ENCODE data around the gene PPP1R16B.
A peak's percentile ranks its signal among the peaks of the same experiment; 100 is the strongest.
"Not testable (repeated sequence)": the region's sequence is repeated elsewhere in the genome, so short reads cannot be mapped to it uniquely, and the experiment has no call there.

The PPP1R16B gene

DNA sequence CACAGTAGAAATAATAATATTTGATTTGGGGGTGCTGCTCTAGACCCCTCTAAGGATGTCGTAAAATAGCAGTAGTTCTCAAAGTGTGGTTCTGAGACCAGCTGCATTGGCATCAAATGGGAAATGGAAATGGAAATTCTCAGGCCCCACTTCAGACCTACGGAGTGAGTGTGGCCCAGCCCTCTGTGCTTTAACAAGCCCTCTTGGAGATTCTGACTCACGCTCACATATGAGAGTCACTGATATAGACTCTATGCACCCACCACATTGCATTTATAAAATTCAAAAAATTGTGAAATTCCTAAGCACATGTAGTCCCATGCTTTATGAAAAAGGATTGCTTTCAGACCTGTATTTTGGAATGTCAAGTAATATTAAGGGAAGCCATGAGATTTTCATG is 14.2 kb upstream of the PPP1R16B start:
- no peak for DNase-seq (ENCODE audit: low read depth in 1 of 2, low spot score in 1 of 2)

DNA sequence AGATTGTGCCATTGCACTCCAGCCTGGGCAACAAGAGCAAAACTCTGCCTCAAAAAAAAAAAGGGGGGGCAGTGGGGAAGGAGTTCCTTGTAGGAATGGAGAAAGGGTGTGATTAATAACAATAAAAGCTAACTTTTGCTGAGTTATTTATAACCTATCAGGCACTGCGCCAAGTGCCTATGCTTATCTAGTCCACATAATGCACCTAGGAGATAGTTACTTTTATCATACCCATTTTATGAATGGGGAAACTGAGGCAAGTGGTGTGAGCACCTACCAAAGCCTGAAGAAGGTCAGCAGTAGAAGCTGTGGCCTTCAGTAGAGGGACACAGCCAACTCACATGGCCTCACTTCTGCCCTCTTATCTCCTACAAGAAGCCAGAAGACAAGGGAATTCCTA is 13.6 kb upstream of the PPP1R16B start:
- DNase-seq (ENCODE audit: low read depth in 1 of 2, low spot score in 1 of 2) = no peak

DNA sequence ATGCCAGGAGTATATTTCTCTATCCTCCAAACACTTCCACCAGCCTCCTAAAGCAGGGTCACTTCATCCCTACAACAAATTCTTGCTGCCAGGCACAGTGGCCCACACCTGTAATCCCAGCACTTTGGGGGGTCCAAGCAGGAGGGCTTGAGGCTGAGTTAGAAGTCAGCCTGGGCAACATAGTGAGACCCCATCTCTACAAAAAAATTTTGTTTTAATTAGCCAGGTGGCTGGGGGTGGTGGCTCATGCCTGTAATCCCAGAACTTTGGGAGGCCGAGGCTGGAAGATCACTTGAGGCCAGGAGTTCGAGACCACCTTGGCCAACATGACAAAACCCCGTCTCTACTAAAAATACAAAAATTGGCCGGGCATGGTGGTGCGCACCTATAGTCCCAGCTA is 11.4 kb upstream of the PPP1R16B start:
- DNase-seq (ENCODE audit: low read depth in 1 of 2, low spot score in 1 of 2) = not testable (repeated sequence)

DNA sequence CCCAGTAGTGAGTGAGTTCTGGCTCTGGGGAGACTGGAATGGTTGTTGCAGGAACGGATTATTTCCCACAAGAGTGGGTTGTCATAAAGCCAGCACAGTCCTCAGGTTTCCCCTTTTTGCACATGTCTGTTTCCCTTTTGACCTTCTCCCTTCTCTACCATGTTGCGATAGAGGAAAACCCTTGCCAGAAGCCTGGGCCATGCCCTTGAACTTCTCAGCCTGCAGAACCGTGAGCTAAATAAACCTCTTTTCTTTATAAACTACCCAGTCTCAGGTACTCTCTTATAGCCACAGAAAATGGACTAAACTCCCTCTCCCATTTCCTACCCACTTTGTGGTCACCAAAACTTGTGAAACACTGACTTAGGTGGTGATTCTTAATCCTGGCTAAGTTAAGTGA is 7.2 kb upstream of the PPP1R16B start:
- no peak for DNase-seq (ENCODE audit: low read depth in 1 of 2, low spot score in 1 of 2)

DNA sequence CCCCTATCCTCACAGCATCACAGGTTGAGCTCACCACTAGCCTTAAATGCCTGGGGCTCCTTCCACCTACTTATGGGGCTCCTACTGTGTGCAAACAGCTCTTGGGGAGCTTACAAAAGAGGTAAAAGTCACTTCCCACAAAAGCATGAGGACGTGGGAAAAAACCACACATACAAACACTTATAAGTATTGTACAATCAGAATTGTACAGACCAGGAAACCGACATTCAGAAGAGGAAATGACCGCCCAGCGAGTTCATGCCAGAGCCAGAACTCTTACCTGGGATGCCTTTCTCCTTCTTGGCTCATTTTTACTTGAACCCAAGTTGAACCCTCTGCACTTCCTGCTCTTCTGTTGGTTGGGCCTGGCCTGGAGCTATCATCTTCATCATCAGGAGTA is 6.3 kb upstream of the PPP1R16B start:
- DNase-seq (ENCODE audit: low read depth in 1 of 2, low spot score in 1 of 2) = no peak

DNA sequence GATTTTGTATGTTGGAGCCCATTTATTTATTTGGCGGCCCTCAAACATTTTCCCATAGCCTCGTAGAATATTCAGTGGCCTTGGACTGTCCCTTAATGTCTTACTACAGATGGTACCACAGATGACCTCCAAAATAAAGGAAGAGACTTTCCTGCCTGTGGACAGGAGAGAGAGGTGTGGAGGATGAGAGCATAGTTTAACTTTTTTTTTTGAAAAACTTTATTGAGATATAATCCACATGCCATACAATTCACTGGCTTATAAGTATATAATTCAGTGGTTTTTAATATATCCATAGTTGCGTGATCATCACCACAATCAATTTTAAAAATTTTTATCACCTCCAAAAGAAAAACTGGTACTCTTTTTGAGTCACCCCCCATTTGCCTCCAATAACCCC is 4.6 kb upstream of the PPP1R16B start:
- no peak for DNase-seq (ENCODE audit: low read depth in 1 of 2, low spot score in 1 of 2)

DNA sequence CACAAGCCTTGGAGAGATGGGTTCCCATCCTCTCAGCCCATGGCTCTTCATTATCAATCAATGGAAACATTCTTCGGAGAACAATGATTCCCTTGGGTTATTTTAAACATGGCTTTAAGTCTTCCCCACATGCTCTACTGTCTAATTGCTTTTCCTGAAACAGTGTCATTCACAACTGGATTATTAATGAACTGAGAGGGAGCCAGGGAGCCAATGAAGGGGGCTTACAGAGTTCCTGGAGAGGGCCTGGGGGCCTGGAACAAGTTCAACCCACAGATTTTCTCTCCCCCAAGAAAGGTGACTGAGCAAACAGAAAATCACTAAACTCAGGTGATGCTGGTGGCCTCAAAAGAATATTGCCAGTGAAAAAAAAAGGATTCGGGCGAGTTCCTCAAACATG is 1.3 kb upstream of the PPP1R16B start:
- no peak for DNase-seq (ENCODE audit: low read depth in 1 of 2, low spot score in 1 of 2)

DNA sequence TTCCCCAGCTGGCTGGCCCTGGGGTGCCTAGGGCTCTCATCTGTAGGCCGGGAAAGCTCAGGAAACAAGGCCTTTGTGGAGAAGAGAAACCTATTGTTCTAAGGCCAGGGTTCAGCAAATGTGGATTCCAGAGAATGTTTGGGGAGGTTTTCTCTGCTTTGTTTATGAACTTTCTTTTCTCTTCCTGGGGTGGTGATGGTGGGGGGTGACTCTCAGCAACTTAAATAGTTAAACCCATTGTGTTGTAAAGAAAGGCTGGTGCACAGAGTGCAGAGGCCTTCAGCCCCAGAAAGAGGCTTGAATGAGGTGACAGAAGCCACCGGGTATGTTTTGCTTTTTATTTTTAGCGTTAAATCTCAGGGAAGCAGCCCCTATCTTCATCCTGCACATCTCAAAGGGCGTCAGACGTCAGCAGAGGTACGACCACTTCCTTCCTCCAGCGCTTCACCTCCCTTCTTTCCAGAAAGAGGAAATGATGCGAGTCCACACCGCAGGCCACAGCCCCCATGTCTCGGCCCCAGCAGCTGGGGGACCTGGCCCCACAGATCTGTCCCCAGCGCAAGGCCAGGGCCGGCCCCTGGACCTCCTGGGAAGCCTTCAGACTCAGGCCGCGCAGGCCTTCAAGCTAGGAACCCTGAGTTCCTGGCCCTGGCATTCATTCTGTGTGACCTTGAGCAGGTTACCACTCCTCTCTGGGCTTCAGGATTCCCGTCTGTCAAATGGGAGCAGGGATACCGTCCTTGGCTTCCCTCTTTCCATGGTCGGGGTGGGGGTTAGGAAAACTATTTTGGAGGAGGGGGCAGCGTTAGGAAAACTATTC is 605 bp upstream of the PPP1R16B start:
- DNase-seq (ENCODE audit: low read depth in 1 of 2, low spot score in 1 of 2) = peak in 1 of 2 donors; percentile 20

DNA sequence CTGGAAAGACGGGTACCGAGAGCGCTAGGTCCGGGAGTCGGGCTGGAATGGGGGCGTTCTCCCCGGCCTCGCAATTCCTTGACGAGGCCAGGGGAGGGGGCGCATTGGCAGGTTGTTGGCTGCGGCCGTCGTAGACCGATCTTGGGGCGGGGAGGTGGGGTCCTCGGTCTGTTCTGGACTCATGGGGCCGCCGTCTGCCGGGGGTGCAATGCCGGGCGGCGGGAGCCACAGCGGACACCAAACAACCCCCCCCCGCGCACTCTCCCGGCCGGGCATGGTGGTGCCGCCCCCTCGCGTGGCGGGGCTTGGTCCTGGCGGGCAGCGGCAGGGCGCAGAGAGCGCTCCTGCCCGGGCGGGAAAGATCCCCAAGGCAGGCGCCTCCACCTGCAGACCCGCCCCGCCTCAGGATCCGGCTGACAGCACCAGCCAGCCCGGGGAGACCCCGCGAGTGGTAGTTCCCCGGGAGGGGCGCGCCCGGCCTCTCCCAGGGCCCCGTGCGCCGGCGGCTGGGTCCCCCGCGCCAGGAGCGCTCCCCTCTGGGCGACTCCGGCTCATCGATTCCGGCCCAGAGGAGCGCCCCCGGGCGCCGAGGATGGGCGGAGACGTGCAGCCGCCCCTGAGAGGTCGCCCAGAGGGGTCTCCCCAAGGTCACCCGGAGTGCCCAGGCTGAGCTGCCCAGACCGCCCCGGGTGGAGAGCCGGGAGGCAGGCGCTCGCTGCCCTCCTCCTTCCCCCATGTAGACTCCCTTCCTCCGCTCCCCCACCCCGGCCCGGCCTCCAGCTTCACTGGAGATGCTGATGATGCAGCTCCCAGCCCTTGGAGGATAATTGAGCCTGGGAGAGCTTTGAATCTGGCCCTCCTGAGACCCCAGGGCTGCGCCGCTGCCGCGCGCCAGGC is 709 bp downstream of the PPP1R16B start:
- peak in 1 of 2 donors; percentile 15 for DNase-seq (ENCODE audit: low read depth in 1 of 2, low spot score in 1 of 2)

DNA sequence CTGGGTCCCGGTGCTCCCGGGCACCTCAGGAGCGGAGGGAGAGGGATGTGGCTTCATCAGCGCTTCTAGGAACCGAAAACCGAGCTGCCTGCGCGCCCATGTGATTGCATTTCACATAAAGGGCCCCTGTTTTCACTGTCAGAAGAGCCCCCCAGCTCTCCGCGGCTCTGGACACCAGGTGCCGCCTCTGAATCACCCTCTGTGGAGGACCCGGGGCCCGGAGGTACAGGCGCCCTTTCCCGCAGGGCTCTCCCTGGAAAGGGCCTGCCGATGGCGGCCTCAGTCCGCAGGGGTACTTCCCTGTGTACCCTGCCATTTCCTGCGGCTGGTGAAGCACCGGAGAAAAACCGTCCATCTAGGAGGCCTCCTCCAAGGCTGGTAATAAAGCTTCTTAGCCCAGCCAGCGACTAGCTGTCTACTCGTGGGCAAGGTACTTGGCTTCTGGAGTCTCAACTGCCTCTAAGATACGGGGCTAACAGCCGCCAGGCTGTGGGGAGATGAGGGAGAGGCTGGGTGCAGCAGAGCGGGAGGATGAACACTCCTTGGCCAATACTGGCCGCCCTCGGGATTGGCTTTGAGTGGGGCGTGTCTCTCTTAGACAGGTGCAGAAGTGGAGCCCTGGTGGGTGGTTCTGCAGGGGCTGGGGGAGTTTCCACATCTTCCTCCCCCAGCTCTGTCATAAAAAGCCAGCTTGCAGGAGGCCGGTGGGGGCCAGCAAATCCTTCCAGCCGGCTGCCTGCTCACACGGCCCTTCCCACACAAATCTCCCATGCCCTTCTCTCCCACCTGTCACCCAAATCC is 1.6 kb downstream of the PPP1R16B start:
- DNase-seq (ENCODE audit: low read depth in 1 of 2, low spot score in 1 of 2) = peak in 1 of 2 donors; percentile 16

DNA sequence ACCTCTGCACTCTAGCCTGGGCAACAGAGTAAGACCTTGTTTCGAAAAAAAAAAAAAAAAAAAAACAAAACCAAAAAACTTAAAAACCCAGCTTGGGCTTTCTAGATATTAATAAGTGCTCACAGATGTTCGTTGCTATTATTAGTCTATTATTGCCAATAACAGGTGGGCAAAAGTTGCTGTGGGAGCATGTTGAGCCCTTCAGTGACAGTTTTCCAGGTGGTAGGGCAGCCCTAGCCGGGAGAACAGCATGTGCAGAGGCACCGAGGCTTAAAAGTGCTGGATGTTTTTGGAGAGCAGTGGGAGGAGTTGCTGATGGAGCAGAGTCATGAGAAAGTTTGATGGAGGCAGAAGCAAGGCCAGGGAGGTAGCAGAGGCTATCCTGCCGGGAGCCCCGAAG is 4.4 kb downstream of the PPP1R16B start:
- no peak for DNase-seq (ENCODE audit: low read depth in 1 of 2, low spot score in 1 of 2)

DNA sequence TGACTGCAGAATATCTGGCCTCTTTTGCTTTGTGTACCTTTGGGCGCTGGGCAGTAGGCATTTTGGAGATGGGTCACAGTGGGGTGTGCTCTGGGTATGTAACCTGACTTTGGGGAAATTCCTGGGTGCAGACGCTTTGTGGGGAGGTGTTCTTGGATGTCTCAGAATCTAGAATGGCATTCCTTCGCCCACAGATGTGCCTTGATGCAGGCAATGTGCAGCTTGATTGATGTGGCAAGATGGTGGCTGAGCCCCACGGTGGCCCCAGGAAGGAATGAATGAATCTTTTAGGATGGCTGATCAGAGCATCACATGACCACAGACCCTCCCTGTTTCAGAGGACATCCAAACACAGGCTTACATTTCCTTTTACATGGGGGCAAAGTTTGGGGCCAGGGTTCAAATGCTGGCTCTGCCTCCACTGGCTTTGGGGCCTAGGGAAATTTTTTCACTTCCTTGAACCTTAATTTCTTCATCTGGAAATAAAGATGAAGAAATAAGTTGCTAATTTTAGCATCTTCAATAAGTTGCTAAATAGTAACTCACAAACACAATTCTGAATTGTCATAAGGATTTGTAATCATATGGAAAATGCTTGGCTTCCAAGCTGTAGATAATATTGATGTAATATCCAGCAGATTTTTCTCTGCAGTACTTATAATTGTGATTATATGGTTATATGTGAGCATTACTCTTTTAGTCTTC is 5.6 kb downstream of the PPP1R16B start:
- DNase-seq (ENCODE audit: low read depth in 1 of 2, low spot score in 1 of 2) = no peak

DNA sequence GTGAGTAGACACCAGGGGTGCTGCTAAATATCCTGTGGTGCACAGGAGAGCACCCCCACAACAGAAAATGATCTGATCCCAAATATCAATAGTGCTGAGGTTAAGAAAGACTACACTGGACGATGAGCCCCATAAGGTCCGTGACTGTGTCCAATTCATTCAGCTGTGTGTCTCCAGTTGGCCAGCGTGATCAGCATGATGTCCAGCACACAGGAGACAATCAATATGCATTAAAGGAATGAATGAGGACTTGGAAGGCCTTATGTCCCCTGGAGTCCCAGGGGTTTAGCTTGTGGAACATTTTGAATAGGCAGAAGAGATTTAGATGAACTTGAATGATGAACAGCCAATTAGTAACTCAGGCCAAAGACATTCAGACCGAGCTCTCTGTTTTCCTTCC is 6.3 kb downstream of the PPP1R16B start:
- DNase-seq (ENCODE audit: low read depth in 1 of 2, low spot score in 1 of 2) = no peak

DNA sequence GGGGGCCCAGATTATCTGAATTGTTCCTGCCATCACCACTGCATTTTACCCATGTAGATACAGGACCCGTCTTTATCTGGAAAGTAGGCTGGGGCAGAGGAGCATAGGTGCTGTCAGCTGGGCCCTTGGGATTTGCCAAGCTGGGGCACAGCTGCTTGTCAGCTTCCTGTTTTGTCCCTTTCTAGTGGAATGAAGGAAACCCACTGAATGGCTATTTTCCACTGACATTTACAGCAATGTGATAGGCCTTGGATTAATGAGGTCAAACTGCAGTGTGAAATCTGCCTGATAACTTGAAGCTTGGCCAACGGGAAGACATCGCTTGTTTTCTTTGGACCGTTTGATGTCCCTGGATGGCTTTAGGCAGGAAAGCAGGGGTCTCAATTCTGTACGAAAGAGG is 6.7 kb downstream of the PPP1R16B start:
- no peak for DNase-seq (ENCODE audit: low read depth in 1 of 2, low spot score in 1 of 2)

DNA sequence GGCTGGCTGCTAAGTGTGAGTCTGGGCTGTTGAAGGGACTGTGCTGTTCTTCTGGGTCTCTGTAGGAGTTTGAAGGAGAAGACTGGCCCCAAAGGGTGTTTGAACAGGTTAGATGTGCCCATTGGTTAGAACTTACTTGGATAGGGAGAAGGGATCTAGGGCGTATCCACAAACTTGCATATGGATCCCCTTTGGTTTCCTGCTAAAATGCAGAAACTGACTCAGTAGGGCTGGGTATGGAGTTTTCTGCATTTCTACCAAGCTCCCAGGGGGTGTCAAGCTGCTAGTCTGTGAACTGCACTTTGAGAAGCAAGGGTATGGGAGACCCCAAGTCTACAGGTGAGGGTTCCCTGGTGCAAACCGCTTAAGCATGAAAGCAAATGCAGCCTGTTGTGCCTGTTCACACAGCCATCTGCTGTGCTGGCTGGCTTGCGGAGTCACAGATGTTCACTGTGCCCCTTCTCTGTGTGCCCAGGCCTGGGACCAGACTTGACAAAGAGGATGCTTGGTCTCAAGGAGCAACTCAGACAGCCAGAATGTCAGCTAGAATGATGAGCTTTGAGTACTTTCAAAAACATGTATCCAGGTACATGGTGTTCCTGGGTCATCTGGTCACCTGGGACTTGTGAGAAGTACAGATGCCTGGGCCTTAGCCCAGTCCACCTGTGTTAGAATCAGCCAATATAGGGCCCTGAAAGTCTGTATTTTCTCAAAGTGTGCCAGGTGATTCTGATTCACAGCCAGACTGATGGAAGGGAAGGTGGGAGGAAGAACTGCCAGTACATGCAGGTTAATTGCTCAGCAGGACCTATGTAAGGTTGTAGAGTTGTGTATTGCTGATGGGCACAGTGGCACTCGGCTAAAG is 7.4 kb downstream of the PPP1R16B start:
- DNase-seq (ENCODE audit: low read depth in 1 of 2, low spot score in 1 of 2) = no peak

DNA sequence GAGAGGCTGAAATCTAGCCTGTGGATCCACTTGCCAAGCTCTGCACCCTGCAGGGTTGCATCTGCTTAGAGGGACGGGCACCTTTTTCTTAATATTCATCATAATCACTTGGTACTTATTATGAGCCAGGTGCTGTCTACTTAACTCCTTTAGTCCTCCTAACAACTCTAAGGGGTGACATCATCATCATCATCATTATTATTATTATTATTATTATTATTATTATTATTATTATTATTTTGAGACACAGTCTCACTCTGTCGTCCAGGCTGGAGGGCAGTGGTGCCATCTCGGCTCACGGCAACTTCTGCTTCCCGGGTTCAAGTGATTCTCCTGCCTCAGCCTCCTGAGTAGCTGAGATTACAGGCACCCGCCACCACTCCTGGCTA is 8.1 kb downstream of the PPP1R16B start:
- not testable (repeated sequence) for DNase-seq (ENCODE audit: low read depth in 1 of 2, low spot score in 1 of 2)

DNA sequence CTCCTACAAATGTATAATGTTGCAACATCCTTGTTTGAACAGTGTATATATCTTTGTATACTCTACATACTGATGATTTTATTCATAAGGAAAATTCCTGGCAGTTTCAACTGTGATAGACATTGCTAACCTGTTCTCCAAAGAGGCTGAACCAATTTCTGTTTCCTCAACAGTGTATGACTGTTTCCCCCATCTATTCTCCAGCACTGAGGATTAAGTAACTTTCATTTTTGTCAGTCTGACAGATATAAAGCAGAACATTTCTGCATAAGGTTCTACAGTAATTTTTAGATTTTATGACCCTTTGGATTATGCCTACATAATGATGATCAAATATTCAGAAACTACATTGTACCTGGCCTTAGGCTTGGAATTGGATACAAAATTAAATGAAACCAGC is 9.9 kb downstream of the PPP1R16B start:
- DNase-seq (ENCODE audit: low read depth in 1 of 2, low spot score in 1 of 2) = no peak

DNA sequence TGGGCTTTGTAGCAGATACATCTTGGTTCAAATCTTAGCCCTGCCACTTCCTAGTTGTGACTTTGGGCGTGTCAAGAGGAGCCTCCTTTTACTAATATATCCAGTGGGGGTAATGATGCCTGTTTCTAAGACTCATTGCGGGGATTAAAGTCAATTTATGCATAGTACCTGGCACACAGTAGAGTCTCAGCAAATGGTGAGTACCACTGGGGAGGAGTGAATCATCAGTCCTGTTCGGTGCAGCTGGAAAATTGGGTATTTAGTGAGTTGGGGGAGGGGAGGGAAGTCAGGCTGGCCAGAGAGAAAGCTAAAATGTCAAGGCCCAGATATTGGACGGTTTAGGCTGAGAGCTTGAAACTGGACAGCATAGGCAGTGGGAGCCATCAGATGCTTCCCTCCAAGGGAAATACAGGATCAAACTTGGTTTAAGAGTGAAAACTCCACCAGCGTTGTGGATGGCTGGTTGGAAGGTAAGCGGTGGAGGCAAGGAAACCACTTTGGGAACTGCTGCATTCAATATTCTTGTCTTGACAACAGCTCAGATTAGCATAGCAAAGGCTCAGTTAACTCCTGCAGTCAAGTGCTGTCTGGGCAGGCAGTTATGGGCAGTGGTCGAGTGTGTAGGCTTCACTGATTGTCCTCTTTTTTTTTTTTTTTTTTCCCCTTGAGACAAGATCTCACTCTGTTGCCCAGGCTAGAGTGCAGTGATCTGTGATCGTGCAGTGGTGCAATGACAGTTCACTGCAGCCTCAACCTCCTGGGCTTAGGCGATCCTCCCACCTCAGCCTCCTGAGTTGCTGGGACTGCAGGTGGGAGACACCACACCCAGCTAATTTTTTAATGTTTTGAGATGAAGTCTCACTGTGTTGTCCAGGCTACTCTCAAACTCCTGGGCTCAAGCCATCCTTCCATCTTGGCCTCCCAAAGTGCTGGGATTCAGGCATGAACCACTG is 12.9 kb downstream of the PPP1R16B start:
- no peak for DNase-seq (ENCODE audit: low read depth in 1 of 2, low spot score in 1 of 2)

DNA sequence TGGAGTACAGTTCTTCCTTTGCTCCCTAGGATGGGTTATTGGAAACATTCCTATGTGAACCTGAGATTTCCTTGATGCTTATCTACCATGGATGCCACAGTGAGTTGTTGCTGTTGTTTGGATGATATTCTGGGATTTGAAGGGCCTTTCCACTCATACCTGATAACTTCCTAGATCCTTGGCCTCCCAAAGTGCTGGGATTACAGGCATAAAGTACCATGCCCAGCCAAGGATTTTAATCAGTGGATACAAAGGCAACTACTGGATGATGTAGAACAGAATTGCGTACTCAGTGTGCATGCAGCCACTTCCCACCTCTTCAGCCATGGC is 20.0 kb downstream of the PPP1R16B start:
- no peak for DNase-seq (ENCODE audit: low read depth in 1 of 2, low spot score in 1 of 2)

Data from activated CD4-positive, alpha-beta T cell treated with anti-CD3 and anti-CD28 coated beads, Interleukin-2, amount 50 U/mL, for 24 hours (primary cell).